Kidney epithelial cell (primary cell): Measurements from ENCODE around the gene KCNRG. TPM values are rescaled to one million over a fixed set of nuclear protein-coding genes. Genes with fewer than 3 reads are reported as not detected.
"Not testable (repeated sequence)": the region's sequence is repeated elsewhere in the genome, so short reads cannot be mapped to it uniquely, and the experiment has no call there.

Source experiments
- DNase-seq: peaks from one replicate; pipeline ENCODE4 v3.0.0-alpha.2; 2010; ENCODE audit warnings: low read depth
- H3K27me3 ChIP-seq: 2 replicates; pipeline ENCODE4 v1.6.0; 2011; ENCODE audit warnings: low read length; ENCODE audit not compliant: control insufficient read depth, insufficient read depth
- H3K36me3 ChIP-seq: 2 replicates; pipeline ENCODE4 v1.5.1; 2011; ENCODE audit warnings: low read length; ENCODE audit not compliant: control insufficient read depth, insufficient read depth
- H3K4me3 ChIP-seq: 2 replicates; pipeline ENCODE4 v1.5.1; 2011; ENCODE audit warnings: low read depth, mild to moderate bottlenecking, control low read depth, low read length
- total RNA-seq: library from RNA; depleted of rRNA; stranded (reverse); fragments of >200 nt; gene quantifications from 2 replicates; pipeline ENCODE4 v1.2.3, GENCODE V29; 2015
- TF ChIP-seq, protein P1 (sequence below): IDR thresholded peaks from 2 replicates; pipeline ENCODE4 v1.5.1; 2011; ENCODE audit warnings: mild to moderate bottlenecking, moderate library complexity, low read length, control low read depth, inconsistent platforms; ENCODE audit not compliant: insufficient read depth, poor library complexity, severe bottlenecking

Gene KCNRG
- total RNA-seq, 1 donor from 2014 or later = not detected

DNA sequence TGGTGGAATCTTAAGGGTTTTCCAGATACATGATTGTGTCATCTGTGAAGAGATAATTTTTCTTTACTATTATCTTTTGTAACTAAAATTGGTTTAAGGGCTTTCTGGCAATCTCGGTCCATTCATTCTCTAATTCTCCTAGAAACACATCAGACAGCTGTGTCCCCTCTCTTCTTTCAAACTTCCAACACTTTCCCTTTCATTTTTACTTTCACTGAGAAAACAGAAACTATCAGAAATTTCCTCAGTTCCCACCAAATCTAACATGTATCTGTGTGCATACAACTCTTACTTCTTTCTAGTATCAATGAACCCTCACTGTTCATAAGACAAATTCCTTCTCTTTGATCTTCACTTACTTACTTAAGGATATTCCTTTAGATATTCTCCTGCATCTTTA is 40.2 kb downstream of the KCNRG start:
- TF ChIP-seq, protein P1, sequence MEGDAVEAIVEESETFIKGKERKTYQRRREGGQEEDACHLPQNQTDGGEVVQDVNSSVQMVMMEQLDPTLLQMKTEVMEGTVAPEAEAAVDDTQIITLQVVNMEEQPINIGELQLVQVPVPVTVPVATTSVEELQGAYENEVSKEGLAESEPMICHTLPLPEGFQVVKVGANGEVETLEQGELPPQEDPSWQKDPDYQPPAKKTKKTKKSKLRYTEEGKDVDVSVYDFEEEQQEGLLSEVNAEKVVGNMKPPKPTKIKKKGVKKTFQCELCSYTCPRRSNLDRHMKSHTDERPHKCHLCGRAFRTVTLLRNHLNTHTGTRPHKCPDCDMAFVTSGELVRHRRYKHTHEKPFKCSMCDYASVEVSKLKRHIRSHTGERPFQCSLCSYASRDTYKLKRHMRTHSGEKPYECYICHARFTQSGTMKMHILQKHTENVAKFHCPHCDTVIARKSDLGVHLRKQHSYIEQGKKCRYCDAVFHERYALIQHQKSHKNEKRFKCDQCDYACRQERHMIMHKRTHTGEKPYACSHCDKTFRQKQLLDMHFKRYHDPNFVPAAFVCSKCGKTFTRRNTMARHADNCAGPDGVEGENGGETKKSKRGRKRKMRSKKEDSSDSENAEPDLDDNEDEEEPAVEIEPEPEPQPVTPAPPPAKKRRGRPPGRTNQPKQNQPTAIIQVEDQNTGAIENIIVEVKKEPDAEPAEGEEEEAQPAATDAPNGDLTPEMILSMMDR = no peak
- Histone ChIP-seq H3K36me3 (no peaks in the 10 kb centered on the region), H3K4me3 (no peak overlapping the region), H3K27me3 (no peaks in the 10 kb centered on the region)
- DNase-seq = no peak

DNA sequence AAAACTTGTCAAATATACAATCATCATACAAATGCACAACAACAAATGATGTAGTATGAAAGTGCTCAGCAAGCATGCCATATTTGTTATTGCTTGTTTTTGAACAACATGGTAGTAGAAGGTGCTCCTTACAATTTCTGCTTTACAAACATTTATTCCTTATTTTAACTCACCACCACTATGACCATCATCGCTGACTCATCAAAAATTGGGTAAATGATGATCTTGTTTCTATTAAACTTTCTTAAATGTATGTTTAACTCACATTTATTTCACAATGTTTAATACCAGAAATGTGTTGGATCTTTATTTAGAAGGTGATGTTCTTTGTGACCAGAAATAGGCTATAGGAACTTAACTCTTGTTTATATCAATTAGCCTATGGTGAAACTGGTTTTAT is 45.5 kb downstream of the KCNRG start:
- no peak for DNase-seq
- Histone ChIP-seq H3K4me3 (no peak overlapping the region), H3K27me3 (no peaks in the 10 kb centered on the region), H3K36me3 (no peaks in the 10 kb centered on the region)
- TF ChIP-seq, protein P1 = no peak

DNA sequence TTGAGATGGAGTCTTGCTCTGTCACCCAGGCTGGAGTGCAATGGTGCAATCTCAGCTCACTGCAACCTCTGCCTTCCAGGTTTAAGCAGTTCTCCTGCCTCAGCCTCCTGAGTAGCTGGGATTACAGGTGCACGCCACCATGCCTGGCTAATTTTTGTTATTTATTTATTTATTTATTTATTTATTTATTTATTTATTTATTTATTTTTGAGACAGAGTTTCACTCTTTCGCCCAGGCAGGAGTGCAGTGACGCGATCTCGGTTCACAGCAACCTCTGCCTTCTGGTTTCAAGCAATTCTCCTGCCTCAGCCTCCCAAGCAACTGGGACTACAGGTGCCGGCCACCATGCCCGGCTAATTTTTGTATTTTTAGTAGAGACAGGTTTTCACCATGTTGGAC is 47.1 kb downstream of the KCNRG start:
- H3K36me3 ChIP-seq, H3K4me3 ChIP-seq, H3K27me3 ChIP-seq: not testable (repeated sequence)

GRCh38 chr13:50065712-50066111 is 50.5 kb downstream of the KCNRG start:
- TF ChIP-seq, protein P1 = no peak

More for the DNA sequence above, 47.1 kb downstream of the KCNRG start:
- DNase-seq = not testable (repeated sequence)

DNA sequence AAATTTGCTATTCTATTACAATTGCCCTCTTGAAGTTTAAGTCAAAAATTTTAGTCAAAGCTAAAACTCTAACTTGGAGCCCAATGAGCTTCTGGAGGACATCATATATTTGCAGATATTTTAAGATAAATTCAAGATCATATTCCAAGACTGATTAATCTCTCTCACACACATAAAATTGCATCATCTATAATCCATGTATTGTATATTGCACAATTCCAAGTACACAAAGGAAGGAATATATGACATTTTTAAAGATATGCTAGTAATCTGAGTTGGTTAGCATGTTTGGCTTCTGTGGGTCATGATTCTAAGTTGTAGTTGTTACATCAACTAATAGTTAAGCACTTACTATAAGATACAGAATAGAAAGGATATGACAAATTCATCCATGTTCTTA is 53.3 kb downstream of the KCNRG start:
- TF ChIP-seq, protein P1 = no peak
- H3K36me3 ChIP-seq = peaks cover 3% of the 10 kb centered on the region
- no peak overlapping the region for H3K4me3 ChIP-seq
- no peak for DNase-seq
- no peaks in the 10 kb centered on the region for H3K27me3 ChIP-seq

More at GRCh38 chr13:50065712-50066111, 50.5 kb downstream of the KCNRG start:
- Histone ChIP-seq H3K4me3 (no peak overlapping the region), H3K36me3 (peaks cover 3% of the 10 kb centered on the region), H3K27me3 (no peaks in the 10 kb centered on the region)
- no peak for DNase-seq

GRCh38 chr13:50069261-50069660 is 54.0 kb downstream of the KCNRG start:
- DNase-seq = no peak
- H3K36me3 ChIP-seq = peaks cover 3% of the 10 kb centered on the region

More at GRCh38 chr13:50069261-50069660, 54.0 kb downstream of the KCNRG start:
- Histone ChIP-seq H3K4me3 (no peak overlapping the region), H3K27me3 (no peaks in the 10 kb centered on the region)
- TF ChIP-seq, protein P1 = no peak
